VCaP (cell line): Measurements from ENCODE around the gene IP6K3.

Source experiments
- H3K27ac ChIP-seq: fragments of 450-650 bp; 2 replicates; pipeline ENCODE4 v1.5.1; 2017
- CTCF ChIP-seq: fragments of 450-650 bp; conservative IDR thresholded peaks from 2 replicates; pipeline ENCODE4 v1.5.1; 2017; ENCODE audit warnings: mild to moderate bottlenecking, moderate library complexity

The IP6K3 gene

DNA sequence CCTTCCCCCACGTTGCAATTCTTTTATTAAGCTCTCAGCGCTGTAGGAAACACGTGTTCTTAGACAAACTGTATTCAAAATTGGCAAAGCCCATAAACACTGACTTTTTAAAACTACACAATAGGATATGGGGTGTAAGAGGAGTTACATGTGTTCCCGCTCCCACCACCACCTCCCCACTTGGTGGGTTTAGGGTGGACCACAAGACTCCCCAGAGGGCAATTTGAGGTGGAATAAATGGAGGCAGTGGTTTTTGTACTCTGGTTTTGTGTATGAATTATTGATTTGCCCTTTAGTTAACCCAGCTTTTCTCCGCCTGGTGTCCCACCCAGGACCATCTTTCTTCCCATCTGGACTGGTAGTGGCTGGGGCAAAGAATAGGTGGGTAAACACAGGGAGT, 38.9 kb downstream of the IP6K3 start:
- no peak for TF ChIP-seq CTCF
- no peak overlapping the region for H3K27ac ChIP-seq

GRCh38 chr6:33705955-33706725, 40.6 kb downstream of the IP6K3 start:
- no peak for TF ChIP-seq CTCF
- H3K27ac ChIP-seq = peak overlapping the region; percentile 6; the same call in 1 of the 2 replicates

DNA sequence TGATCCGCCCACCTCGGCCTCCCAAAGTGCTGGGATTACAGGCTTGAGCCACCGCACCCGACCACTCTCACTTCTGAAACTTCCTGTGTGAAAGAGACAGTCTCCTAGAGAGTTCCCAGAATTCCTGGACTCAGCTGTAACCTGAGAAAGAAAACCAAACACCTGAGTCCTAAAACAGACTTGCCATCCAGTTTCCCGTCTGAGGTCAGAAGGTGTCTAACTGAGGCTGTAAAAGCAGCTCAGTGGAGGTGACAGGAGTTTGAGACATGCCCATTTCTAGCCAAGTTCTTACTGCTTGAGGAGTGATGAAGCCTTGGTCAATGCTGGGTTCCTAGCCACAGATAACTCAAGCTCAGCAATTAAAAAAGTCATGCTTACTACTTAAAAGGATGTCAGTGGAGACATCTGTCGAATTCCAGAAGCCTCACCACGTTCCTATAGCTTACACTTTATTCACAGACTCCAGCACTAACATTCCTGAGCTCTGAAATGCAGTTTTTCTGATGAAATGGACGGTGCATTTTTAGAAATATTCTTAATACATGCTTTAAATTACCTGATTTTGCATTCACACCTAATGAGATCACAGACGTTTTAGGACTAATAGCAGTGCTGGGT, 41.3 kb downstream of the IP6K3 start:
- TF ChIP-seq CTCF = no peak
- H3K27ac ChIP-seq = peak overlapping the region; percentile 6; the same call in 1 of the 2 replicates

DNA sequence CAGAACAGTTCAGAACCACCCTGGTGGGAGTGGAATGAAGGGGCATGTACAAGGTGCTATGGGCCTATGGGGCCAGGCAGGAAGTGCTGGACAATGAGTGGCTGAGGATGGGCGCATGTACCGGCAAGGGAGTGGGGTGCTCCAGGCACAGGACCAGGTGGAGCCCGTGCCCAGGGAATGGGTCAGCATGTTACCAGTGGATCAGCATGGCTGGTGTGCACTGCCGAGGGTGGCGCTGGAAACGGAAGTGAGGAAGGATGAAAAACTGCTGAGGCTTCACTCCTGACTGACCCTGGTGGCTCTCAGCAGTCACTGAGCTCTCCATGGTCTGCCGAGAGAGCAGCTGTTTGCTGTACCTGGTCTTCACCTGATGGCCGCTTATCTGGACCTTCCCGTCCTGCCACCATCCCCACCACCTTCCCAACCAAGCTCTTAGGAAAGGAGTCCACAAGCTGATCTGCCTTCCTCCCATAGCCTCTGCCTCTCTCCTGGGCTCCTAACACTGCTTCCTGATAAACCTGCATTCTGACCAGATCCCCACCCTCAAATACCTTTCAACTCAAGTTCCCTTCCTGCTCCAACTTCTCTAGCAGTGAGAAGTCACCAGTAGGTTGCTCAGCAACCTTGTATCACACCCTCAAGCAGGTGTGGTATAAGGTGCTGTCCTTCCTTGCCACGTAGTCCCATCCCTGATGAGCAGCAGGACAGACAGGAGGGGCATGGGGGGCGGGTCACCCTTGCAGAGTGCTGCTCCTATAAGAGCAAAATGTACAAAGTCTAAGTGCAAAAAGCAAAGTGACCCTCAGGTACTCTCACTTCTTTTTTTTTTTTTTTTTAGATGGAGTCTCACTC, 42.3 kb downstream of the IP6K3 start:
- H3K27ac ChIP-seq = no peak overlapping the region

GRCh38 chr6:33702345-33702977, 44.2 kb downstream of the IP6K3 start:
- H3K27ac ChIP-seq = peak overlapping the region; percentile 12
- peak; percentile 89 for TF ChIP-seq CTCF

More for the DNA sequence above, 42.3 kb downstream of the IP6K3 start:
- TF ChIP-seq CTCF = no peak

DNA sequence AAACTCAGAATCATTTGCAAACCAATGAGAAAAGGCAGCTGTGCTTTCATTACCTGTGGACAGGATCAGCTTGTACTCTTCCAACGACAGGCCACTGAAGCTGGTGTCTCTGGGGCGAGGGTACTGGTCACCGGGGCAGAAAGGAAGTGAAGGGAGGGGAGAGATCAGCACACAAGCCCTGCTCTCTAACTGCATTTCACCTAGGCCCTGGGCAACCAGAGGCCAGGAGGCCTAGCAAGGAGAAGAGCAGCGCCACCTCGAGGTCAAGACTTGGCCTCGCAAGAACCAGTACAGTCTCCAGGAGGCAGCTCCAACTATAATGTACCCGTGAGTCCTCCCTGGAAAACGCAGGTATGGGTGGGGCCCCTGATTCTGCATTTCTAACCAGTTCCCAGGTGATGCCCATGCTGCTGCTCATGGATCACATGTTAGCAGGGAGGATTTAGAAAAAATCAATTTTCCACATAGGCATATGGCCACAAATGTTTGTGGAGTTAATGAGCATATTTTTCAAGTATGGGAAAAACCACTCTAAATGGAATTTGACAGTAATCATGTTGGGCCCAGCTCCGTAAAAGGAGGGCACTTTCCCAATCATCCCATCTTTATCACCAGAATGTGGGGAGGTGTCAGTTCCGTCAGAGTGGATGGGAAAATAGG, 46.2 kb downstream of the IP6K3 start:
- TF ChIP-seq CTCF = peak; percentile 98
- peak overlapping the region; percentile 86 for H3K27ac ChIP-seq
